HG03280 (cell line): ENCODE data around the gene EN1.

Experiments used
- ATAC-seq: cut with Tn5 transposase; IDR thresholded peaks from one replicate; pipeline ENCODE4 v1.9.1; 2021; ENCODE audit warnings: mild to moderate bottlenecking, moderate library complexity; ENCODE audit not compliant: unreplicated experiment

Gene EN1

DNA sequence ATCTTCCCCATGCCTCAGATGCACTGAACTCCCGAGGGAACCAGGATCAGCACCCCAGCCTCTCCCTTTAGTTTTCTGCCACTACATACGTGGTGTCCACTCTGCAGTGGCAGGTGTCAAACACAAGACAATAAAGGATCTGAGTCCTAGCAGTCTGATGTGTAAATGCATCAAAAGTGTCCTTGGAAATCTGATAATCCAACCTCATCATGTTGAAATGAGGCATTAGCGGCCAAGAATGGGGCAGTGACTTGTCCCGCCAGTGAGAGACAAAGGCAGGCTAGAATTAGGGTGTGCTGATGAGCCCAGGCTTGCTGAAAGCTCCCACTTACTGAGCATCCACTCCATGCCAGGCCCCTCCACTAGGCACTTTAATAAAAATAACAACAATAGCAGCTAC, 52.9 kb downstream of the EN1 start:
- ATAC-seq: no peak
